GM23338 (cell line): Measurements from ENCODE around the gene MT4. TPM values are rescaled to one million over a fixed set of nuclear protein-coding genes. Genes with fewer than 3 reads are reported as not detected.

Source experiments
- ATAC-seq: fragments of 200-7000 bp; cut with Tn5 transposase; 3 replicates; pipeline ENCODE4 v1.9.1; 2020
- DNase-seq: peaks from one replicate; pipeline ENCODE4 v3.0.0-alpha.2; 2015; ENCODE audit warnings: low spot score
- H2AFZ ChIP-seq: fragments of 200-600 bp; sonication (generic); 2 replicates; pipeline ENCODE4 v1.8.0; 2016; ENCODE audit warnings: antibody characterized with exemption, mild to moderate bottlenecking, moderate library complexity
- H3F3A ChIP-seq: fragments of 200-600 bp; sonication (generic); replicated peaks from 2 replicates; pipeline ENCODE4 v1.8.0; 2017; ENCODE audit warnings: antibody characterized with exemption, mixed run types, low read depth
- H3K27ac ChIP-seq: fragments of 200-600 bp; sonication (generic); 2 replicates; pipeline ENCODE4 v1.6.1; 2016; ENCODE audit warnings: low read depth
- H3K27me3 ChIP-seq: fragments of 200-600 bp; sonication (generic); 2 replicates; pipeline ENCODE4 v1.8.0; 2016; ENCODE audit warnings: mild to moderate bottlenecking, mixed run types, moderate library complexity; ENCODE audit not compliant: insufficient read depth
- H3K36me3 ChIP-seq: fragments of 200-600 bp; sonication (generic); 2 replicates; pipeline ENCODE4 v1.8.0; 2016; ENCODE audit warnings: mild to moderate bottlenecking; ENCODE audit not compliant: insufficient read depth
- H3K4me1 ChIP-seq: fragments of 200-600 bp; sonication (generic); 2 replicates; pipeline ENCODE4 v1.8.0; 2016; ENCODE audit warnings: mild to moderate bottlenecking, moderate library complexity; ENCODE audit not compliant: insufficient read depth
- H3K4me2 ChIP-seq: fragments of 200-600 bp; sonication (generic); 2 replicates; pipeline ENCODE4 v1.7.1; 2017; ENCODE audit warnings: mixed run types
- H3K4me3 ChIP-seq: fragments of 200-600 bp; sonication (generic); 2 replicates; pipeline ENCODE4 v1.6.1; 2016; ENCODE audit warnings: mixed run types
- H3K79me2 ChIP-seq: fragments of 200-600 bp; sonication (generic); replicated peaks from 2 replicates; pipeline ENCODE4 v1.8.0; 2017; ENCODE audit warnings: mild to moderate bottlenecking; ENCODE audit not compliant: insufficient read depth
- H3K9me2 ChIP-seq: fragments of 200-600 bp; sonication (generic); 2 replicates; pipeline ENCODE4 v1.8.0; 2017; ENCODE audit not compliant: insufficient read depth
- H4K20me1 ChIP-seq: fragments of 200-600 bp; sonication (generic); replicated peaks from 2 replicates; pipeline ENCODE4 v1.8.0; 2017; ENCODE audit warnings: mild to moderate bottlenecking; ENCODE audit not compliant: insufficient read depth
- H3K27ac Mint-ChIP-seq: 2 replicates; pipeline ENCODE4 v1.8.0; 2020; ENCODE audit warnings: inconsistent platforms, mild to moderate bottlenecking, moderate library complexity, mixed read lengths
- H3K27me3 Mint-ChIP-seq: 3 replicates; pipeline ENCODE4 v1.8.0; 2022; ENCODE audit warnings: low read depth, mild to moderate bottlenecking, moderate library complexity, mixed read lengths, inconsistent platforms; ENCODE audit not compliant: insufficient read depth, poor library complexity
- H3K36me3 Mint-ChIP-seq: 3 replicates; pipeline ENCODE4 v1.8.0; 2021; ENCODE audit warnings: low read depth, mild to moderate bottlenecking, inconsistent platforms, moderate library complexity, mixed read lengths
- H3K4me1 Mint-ChIP-seq: 3 replicates; pipeline ENCODE4 v1.8.0; 2020; ENCODE audit warnings: mild to moderate bottlenecking, inconsistent platforms, mixed read lengths
- H3K4me3 Mint-ChIP-seq: 3 replicates; pipeline ENCODE4 v1.8.0; 2021; ENCODE audit warnings: moderate library complexity, mild to moderate bottlenecking, inconsistent platforms, mixed read lengths
- H3K9me3 Mint-ChIP-seq: 3 replicates; pipeline ENCODE4 v1.8.0; 2020; ENCODE audit warnings: moderate library complexity, mild to moderate bottlenecking, inconsistent platforms, mixed read lengths
- CREB1 ChIP-seq: fragments of 250-450 bp; sonication (Bioruptor Pico); IDR thresholded peaks from 2 replicates; pipeline ENCODE4 v1.5.0; 2020; ENCODE audit warnings: low read depth, mild to moderate bottlenecking, moderate library complexity
- EZH2 ChIP-seq: fragments of 200-600 bp; sonication (generic); IDR thresholded peaks from one replicate; pipeline ENCODE4 v1.8.0; 2017; ENCODE audit warnings: antibody characterized with exemption, mild to moderate bottlenecking, low read depth; ENCODE audit not compliant: unreplicated experiment
- EZH2phosphoT487 ChIP-seq: fragments of 200-600 bp; sonication (generic); IDR thresholded peaks from one replicate; pipeline ENCODE4 v1.8.1; 2018; ENCODE audit warnings: antibody characterized with exemption; ENCODE audit not compliant: unreplicated experiment
- JUNB ChIP-seq: IDR thresholded peaks from one replicate; pipeline ENCODE4 v1.6.1; 2016; ENCODE audit warnings: antibody characterized with exemption; ENCODE audit not compliant: unreplicated experiment
- NANOG ChIP-seq: IDR thresholded peaks from 2 replicates; pipeline ENCODE4 v1.6.1; 2016; ENCODE audit warnings: antibody characterized with exemption, borderline replicate concordance
- POLR2AphosphoS5 ChIP-seq: IDR thresholded peaks from 2 replicates; pipeline ENCODE4 v1.6.1; 2016; ENCODE audit warnings: antibody characterized with exemption, low read depth
- STAT1 ChIP-seq: IDR thresholded peaks from one replicate; pipeline ENCODE4 v1.6.1; 2016; ENCODE audit warnings: antibody characterized with exemption; ENCODE audit not compliant: unreplicated experiment
- ZNF114 ChIP-seq: fragments of 250-450 bp; sonication (Bioruptor Pico); IDR thresholded peaks from 2 replicates; pipeline ENCODE4 v1.5.0; 2020; ENCODE audit warnings: mild to moderate bottlenecking, moderate library complexity
- ZNF331 ChIP-seq: fragments of 250-450 bp; sonication (Bioruptor Pico); IDR thresholded peaks from 2 replicates; pipeline ENCODE4 v1.5.0; 2020; ENCODE audit warnings: low read depth, mild to moderate bottlenecking, moderate library complexity
- polyA plus RNA-seq: library from polyadenylated mRNA; unstranded; fragments of >200 nt; fragmentation: Nextera tagmentation; extraction: Ambion mirVana; gene quantifications from 2 replicates; pipeline ENCODE4 v1.2.1, GENCODE V29; 2016
- total RNA-seq: library from RNA; depleted of rRNA; stranded (reverse); fragments of >200 nt; shearing (Covaris generic); gene quantifications from 2 replicates; pipeline ENCODE4 v1.2.3, GENCODE V29; 2014
- TF ChIP-seq, protein P1 (sequence below): IDR thresholded peaks from 2 replicates; pipeline ENCODE4 v1.6.1; 2016; ENCODE audit warnings: antibody characterized with exemption
- TF ChIP-seq, protein P2 (sequence below): IDR thresholded peaks from one replicate; pipeline ENCODE4 v1.6.1; 2018; ENCODE audit warnings: antibody characterized with exemption; ENCODE audit not compliant: unreplicated experiment
- TF ChIP-seq, protein P3 (sequence below): fragments of 250-450 bp; sonication (Bioruptor Pico); IDR thresholded peaks from 2 replicates; pipeline ENCODE4 v1.5.0; 2020; ENCODE audit warnings: mild to moderate bottlenecking, moderate library complexity
- TF ChIP-seq, protein P4 (sequence below), 2 experiments: fragments of 200-600 bp in 1 of 2; sonication (generic) in 1 of 2; conservative IDR thresholded peaks; 2 replicates each; pipeline versions ENCODE4 v1.5.1 to v1.6.1; 2016 to 2017; ENCODE audit warnings: antibody characterized with exemption in 2 of 2, low read depth in 2 of 2, mild to moderate bottlenecking in 2 of 2, moderate library complexity in 1 of 2

The MT4 gene
- total and polyA plus RNA-seq, 2 experiments from 2014 or later = not detected

DNA sequence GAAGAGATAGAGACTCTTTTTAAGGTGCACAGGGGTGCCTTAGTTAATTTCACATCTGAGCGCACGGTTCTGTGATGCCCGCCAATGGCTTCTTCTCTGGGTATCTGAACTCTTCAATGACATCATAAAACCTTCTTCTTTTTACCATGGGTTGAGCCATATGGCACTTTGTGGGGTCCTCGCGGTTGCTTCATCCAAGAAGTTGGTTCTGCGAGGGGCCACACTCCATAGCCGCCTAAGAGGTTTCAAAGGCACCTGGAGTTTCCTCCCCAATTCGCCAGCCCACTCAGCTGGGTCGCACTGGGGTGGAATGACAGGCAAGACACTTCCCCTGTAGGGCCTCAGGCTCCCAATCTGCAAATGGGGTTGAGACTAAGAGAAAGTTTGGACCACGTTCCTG, 10.4 kb upstream of the MT4 start:
- no peak overlapping the region for H3K27ac Mint-ChIP-seq

More for the DNA sequence above, 10.4 kb upstream of the MT4 start:
- Histone ChIP-seq H2AFZ (no peak overlapping the region), H3K36me3 (no peaks in the 10 kb centered on the region), H3F3A (no peaks in the 10 kb centered on the region), H3K4me3 (no peak overlapping the region), H3K9me2 (no peaks in the 10 kb centered on the region), H4K20me1 (no peaks in the 10 kb centered on the region), H3K27me3 (no peaks in the 10 kb centered on the region), H3K27ac (no peak overlapping the region), H3K79me2 (no peaks in the 10 kb centered on the region), H3K4me2 (no peak overlapping the region), H3K4me1 (no peaks in the 10 kb centered on the region; the same call in 1 of the 2 replicates)
- H3K4me1 Mint-ChIP-seq = peaks cover 4% of the 10 kb centered on the region; the same call in 1 of the 3 replicates
- H3K36me3 Mint-ChIP-seq = no peaks in the 10 kb centered on the region
- H3K4me3 Mint-ChIP-seq = no peak overlapping the region
- peaks cover 2% of the 10 kb centered on the region for H3K27me3 Mint-ChIP-seq
- ATAC-seq (no peak), DNase-seq (no peak)
- TF ChIP-seq NANOG (no peak), CREB1 (no peak), EZH2phosphoT487 (no peak), EZH2 (no peak), POLR2AphosphoS5 (no peak), ZNF114 (CRISPR knock-in tag) (no peak), ZNF331 (CRISPR knock-in tag) (no peak), STAT1 (no peak), JUNB (no peak)
- TF ChIP-seq, protein P1, sequence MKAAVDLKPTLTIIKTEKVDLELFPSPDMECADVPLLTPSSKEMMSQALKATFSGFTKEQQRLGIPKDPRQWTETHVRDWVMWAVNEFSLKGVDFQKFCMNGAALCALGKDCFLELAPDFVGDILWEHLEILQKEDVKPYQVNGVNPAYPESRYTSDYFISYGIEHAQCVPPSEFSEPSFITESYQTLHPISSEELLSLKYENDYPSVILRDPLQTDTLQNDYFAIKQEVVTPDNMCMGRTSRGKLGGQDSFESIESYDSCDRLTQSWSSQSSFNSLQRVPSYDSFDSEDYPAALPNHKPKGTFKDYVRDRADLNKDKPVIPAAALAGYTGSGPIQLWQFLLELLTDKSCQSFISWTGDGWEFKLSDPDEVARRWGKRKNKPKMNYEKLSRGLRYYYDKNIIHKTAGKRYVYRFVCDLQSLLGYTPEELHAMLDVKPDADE = no peak
- TF ChIP-seq, protein P2, sequence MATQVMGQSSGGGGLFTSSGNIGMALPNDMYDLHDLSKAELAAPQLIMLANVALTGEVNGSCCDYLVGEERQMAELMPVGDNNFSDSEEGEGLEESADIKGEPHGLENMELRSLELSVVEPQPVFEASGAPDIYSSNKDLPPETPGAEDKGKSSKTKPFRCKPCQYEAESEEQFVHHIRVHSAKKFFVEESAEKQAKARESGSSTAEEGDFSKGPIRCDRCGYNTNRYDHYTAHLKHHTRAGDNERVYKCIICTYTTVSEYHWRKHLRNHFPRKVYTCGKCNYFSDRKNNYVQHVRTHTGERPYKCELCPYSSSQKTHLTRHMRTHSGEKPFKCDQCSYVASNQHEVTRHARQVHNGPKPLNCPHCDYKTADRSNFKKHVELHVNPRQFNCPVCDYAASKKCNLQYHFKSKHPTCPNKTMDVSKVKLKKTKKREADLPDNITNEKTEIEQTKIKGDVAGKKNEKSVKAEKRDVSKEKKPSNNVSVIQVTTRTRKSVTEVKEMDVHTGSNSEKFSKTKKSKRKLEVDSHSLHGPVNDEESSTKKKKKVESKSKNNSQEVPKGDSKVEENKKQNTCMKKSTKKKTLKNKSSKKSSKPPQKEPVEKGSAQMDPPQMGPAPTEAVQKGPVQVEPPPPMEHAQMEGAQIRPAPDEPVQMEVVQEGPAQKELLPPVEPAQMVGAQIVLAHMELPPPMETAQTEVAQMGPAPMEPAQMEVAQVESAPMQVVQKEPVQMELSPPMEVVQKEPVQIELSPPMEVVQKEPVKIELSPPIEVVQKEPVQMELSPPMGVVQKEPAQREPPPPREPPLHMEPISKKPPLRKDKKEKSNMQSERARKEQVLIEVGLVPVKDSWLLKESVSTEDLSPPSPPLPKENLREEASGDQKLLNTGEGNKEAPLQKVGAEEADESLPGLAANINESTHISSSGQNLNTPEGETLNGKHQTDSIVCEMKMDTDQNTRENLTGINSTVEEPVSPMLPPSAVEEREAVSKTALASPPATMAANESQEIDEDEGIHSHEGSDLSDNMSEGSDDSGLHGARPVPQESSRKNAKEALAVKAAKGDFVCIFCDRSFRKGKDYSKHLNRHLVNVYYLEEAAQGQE = no peak
- TF ChIP-seq, protein P3, sequence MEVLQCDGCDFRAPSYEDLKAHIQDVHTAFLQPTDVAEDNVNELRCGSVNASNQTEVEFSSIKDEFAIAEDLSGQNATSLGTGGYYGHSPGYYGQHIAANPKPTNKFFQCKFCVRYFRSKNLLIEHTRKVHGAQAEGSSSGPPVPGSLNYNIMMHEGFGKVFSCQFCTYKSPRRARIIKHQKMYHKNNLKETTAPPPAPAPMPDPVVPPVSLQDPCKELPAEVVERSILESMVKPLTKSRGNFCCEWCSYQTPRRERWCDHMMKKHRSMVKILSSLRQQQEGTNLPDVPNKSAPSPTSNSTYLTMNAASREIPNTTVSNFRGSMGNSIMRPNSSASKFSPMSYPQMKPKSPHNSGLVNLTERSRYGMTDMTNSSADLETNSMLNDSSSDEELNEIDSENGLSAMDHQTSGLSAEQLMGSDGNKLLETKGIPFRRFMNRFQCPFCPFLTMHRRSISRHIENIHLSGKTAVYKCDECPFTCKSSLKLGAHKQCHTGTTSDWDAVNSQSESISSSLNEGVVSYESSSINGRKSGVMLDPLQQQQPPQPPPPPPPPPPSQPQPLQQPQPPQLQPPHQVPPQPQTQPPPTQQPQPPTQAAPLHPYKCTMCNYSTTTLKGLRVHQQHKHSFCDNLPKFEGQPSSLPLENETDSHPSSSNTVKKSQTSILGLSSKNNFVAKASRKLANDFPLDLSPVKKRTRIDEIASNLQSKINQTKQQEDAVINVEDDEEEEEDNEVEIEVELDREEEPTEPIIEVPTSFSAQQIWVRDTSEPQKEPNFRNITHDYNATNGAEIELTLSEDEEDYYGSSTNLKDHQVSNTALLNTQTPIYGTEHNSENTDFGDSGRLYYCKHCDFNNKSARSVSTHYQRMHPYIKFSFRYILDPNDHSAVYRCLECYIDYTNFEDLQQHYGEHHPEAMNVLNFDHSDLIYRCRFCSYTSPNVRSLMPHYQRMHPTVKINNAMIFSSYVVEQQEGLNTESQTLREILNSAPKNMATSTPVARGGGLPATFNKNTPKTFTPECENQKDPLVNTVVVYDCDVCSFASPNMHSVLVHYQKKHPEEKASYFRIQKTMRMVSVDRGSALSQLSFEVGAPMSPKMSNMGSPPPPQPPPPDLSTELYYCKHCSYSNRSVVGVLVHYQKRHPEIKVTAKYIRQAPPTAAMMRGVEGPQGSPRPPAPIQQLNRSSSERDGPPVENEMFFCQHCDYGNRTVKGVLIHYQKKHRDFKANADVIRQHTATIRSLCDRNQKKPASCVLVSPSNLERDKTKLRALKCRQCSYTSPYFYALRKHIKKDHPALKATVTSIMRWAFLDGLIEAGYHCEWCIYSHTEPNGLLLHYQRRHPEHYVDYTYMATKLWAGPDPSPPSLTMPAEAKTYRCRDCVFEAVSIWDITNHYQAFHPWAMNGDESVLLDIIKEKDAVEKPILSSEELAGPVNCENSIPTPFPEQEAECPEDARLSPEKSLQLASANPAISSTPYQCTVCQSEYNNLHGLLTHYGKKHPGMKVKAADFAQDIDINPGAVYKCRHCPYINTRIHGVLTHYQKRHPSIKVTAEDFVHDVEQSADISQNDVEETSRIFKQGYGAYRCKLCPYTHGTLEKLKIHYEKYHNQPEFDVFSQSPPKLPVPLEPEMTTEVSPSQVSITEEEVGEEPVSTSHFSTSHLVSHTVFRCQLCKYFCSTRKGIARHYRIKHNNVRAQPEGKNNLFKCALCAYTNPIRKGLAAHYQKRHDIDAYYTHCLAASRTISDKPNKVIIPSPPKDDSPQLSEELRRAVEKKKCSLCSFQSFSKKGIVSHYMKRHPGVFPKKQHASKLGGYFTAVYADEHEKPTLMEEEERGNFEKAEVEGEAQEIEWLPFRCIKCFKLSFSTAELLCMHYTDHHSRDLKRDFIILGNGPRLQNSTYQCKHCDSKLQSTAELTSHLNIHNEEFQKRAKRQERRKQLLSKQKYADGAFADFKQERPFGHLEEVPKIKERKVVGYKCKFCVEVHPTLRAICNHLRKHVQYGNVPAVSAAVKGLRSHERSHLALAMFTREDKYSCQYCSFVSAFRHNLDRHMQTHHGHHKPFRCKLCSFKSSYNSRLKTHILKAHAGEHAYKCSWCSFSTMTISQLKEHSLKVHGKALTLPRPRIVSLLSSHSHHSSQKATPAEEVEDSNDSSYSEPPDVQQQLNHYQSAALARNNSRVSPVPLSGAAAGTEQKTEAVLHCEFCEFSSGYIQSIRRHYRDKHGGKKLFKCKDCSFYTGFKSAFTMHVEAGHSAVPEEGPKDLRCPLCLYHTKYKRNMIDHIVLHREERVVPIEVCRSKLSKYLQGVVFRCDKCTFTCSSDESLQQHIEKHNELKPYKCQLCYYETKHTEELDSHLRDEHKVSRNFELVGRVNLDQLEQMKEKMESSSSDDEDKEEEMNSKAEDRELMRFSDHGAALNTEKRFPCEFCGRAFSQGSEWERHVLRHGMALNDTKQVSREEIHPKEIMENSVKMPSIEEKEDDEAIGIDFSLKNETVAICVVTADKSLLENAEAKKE = no peak
- TF ChIP-seq, protein P4, sequence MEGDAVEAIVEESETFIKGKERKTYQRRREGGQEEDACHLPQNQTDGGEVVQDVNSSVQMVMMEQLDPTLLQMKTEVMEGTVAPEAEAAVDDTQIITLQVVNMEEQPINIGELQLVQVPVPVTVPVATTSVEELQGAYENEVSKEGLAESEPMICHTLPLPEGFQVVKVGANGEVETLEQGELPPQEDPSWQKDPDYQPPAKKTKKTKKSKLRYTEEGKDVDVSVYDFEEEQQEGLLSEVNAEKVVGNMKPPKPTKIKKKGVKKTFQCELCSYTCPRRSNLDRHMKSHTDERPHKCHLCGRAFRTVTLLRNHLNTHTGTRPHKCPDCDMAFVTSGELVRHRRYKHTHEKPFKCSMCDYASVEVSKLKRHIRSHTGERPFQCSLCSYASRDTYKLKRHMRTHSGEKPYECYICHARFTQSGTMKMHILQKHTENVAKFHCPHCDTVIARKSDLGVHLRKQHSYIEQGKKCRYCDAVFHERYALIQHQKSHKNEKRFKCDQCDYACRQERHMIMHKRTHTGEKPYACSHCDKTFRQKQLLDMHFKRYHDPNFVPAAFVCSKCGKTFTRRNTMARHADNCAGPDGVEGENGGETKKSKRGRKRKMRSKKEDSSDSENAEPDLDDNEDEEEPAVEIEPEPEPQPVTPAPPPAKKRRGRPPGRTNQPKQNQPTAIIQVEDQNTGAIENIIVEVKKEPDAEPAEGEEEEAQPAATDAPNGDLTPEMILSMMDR (conservative IDR thresholded peaks at IDR 0.05; ENCODE audit: low read depth in 2 of 2) = no peak
- no peaks in the 10 kb centered on the region for H3K9me3 Mint-ChIP-seq
